SIG-M5 treated with dmso at 0.1 percent for 504 hours (cell line): ENCODE data around the gene OR6C1.
"Not testable (repeated sequence)": the region's sequence is repeated elsewhere in the genome, so short reads cannot be mapped to it uniquely, and the experiment has no call there.

Experiments used
- DNase-seq: peaks from one replicate; lab custom pipeline; 2025; ENCODE audit not compliant: unreplicated experiment; lab: John Stamatoyannopoulos, UW

The OR6C1 gene

GRCh38 chr12:55314043-55314442, at the start of gene OR6C1:
OR6C1 (plus strand) TSS chr12:55314343; CDS start chr12:55320600, 6,257 bp downstream.
- DNase-seq = no peak

- no peak for DNase-seq
Measured at GRCh38 chr12:55280991-55281390, 33.2 kb upstream of the OR6C1 start.

GRCh38 chr12:55289999-55290398, 24.1 kb upstream of the OR6C1 start:
- no peak for DNase-seq

- DNase-seq = no peak
Measured at GRCh38 chr12:55296469-55296868, 17.7 kb upstream of the OR6C1 start, which contains the start of gene OR6C6. OR6C6 (minus strand) TSS chr12:55296569; CDS start chr12:55295232, 1,337 bp downstream.

GRCh38 chr12:55320201-55320600, 6.1 kb downstream of the OR6C1 start:
- DNase-seq = no peak

- not testable (repeated sequence) for DNase-seq
Measured at GRCh38 chr12:55325801-55326200, 11.7 kb downstream of the OR6C1 start.

GRCh38 chr12:55330446-55330845, 16.3 kb downstream of the OR6C1 start, which contains the start of gene OR6C3:
OR6C3 (plus strand) TSS chr12:55330746; CDS start chr12:55331701, 955 bp downstream.
- DNase-seq = no peak

- DNase-seq = no peak
Measured at GRCh38 chr12:55336002-55336401, 21.9 kb downstream of the OR6C1 start.

- DNase-seq = not testable (repeated sequence)
Measured at GRCh38 chr12:55355338-55355737, 41.2 kb downstream of the OR6C1 start.

GRCh38 chr12:55362675-55363074, 48.5 kb downstream of the OR6C1 start, which contains the start of gene OR6C75:
OR6C75 (plus strand) TSS chr12:55362975; CDS start chr12:55365111, 2,136 bp downstream.
- DNase-seq = no peak

GRCh38 chr12:55365086-55365485, 50.9 kb downstream of the OR6C1 start:
- DNase-seq = no peak
